ENCODE data around the gene C5orf24.

GRCh38 chr5:134891473-134891872 lies 45.7 kb downstream of the C5orf24 start:
- TF ChIP-seq POLR2A (IDR thresholded peaks at IDR 0.05) = no peak
- TF ChIP-seq CTCF (IDR thresholded peaks at IDR 0.05) = no peak

All from Peyer's patch (tissue), 4 donors.